Stimulated activated CD4-positive, alpha-beta T cell treated with anti-CD3 and anti-CD28 coated beads, Interleukin-4, amount 100 ng/mL, for 1 hour (primary cell): ENCODE data around the gene CIC.
A peak's percentile ranks its signal among the peaks of the same experiment; 100 is the strongest.

Experiments
- DNase-seq: peaks from one replicate; pipeline ENCODE4 v3.0.0-alpha.2; 2020

Gene CIC

DNA sequence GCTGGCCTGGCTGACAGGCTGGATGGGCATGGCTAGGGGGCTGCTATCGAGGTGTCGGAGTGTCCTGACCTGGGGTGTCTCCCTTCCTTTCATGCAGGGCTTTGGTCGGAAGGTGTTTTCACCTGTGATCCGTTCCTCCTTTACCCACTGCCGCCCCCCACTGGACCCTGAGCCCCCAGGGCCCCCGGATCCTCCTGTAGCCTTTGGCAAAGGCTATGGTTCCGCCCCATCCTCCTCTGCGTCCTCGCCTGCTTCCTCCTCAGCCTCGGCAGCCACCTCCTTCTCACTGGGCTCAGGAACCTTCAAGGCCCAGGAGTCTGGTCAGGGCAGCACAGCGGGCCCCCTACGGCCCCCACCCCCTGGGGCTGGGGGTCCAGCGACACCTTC lies 21.1 kb downstream of the CIC start:
- no peak for DNase-seq

DNA sequence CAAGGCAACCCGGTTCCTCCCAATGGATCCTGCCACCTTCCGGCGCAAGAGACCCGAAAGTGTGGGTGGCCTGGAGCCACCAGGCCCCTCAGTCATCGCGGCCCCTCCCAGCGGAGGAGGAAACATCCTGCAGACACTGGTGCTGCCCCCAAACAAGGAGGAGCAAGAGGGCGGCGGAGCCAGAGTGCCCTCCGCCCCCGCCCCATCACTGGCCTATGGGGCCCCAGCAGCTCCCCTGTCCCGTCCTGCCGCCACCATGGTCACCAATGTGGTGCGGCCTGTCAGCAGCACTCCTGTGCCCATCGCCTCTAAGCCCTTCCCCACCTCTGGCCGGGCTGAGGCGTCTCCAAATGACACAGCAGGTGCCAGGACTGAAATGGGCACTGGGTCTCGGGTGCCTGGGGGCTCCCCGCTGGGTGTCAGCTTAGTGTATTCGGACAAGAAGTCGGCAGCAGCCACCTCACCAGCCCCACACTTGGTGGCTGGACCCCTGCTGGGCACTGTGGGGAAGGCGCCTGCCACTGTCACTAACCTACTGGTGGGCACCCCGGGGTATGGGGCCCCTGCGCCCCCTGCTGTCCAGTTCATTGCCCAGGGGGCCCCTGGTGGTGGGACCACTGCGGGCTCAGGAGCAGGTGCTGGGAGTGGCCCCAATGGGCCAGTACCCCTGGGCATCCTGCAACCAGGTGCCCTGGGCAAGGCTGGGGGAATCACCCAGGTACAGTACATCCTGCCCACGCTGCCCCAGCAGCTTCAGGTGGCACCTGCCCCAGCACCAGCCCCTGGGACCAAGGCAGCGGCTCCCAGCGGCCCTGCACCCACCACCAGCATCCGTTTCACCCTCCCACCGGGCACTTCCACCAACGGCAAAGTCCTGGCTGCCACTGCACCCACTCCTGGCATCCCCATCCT lies 21.7 kb downstream of the CIC start:
- peak; percentile 69 for DNase-seq

DNA sequence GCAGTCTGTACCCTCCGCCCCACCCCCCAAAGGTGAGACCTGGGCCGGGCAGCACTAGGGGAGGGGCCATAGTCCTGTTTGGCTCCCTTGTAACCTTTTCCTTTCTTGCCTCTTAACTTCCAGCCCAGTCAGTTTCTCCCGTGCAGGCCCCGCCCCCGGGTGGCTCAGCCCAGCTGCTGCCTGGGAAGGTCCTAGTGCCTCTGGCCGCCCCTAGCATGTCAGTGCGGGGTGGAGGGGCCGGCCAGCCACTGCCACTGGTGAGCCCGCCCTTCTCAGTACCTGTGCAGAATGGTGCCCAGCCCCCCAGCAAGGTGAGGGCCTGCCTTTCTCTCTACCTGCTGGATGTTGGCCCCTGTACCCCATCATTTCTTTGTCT lies 22.4 kb downstream of the CIC start:
- DNase-seq, result no peak

DNA sequence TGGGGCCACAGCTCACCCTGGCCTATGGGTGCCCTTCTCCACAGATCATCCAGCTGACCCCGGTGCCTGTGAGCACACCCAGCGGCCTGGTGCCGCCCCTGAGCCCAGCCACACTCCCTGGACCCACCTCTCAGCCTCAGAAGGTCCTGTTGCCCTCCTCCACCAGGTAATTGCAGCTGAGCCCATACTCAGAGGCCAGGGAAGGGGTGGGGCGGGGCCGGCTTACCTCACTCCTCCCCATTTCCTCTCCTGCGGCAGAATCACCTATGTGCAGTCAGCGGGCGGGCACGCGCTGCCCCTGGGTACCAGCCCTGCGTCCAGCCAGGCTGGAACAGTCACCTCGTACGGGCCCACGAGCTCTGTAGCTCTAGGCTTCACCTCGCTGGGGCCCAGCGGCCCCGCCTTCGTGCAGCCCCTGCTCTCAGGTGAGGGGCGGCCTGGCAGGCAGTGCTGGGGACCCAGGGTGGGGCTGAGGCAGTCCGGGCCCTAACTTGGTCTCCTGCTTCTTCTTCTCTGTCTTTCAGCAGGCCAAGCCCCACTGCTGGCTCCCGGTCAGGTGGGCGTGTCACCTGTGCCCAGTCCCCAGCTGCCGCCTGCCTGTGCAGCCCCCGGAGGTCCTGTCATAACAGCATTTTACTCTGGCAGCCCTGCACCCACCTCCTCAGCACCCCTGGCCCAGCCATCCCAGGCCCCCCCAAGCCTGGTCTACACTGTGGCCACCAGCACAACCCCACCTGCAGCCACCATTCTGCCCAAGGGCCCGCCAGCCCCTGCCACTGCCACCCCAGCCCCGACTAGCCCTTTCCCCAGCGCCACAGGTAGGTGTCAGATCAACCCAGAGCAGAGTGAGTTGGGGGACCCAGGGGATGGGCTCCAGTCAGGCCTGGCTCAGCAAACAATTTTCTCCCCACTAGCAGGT lies 23.2 kb downstream of the CIC start:
- DNase-seq, result no peak

DNA sequence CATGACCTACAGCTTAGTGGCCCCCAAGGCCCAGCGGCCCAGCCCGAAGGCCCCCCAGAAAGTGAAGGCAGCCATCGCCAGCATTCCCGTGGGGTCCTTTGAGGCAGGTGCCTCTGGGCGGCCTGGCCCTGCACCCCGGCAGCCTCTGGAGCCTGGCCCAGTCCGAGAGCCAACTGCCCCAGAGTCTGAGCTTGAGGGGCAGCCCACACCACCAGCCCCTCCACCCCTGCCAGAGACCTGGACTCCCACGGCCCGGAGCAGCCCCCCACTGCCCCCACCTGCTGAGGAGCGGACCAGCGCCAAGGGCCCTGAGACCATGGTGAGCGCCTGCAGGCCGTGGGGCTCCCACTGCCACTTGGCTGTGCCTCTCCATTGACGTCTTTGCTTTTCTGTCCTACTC lies 23.9 kb downstream of the CIC start:
- DNase-seq, result no peak

DNA sequence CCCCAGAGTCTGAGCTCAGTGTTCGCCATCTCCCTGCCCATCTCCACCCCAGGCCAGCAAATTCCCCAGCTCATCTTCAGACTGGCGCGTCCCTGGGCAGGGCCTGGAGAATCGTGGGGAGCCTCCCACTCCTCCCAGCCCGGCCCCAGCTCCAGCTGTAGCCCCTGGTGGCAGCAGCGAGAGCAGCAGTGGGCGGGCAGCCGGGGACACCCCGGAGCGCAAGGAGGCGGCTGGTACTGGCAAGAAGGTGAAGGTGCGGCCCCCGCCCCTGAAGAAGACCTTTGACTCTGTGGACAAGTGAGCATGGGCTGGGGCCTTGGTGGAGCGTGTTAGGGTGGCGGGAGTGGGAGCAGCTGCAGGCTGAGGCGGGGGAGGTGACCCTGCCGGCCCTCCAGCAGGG lies 24.5 kb downstream of the CIC start:
- no peak for DNase-seq

DNA sequence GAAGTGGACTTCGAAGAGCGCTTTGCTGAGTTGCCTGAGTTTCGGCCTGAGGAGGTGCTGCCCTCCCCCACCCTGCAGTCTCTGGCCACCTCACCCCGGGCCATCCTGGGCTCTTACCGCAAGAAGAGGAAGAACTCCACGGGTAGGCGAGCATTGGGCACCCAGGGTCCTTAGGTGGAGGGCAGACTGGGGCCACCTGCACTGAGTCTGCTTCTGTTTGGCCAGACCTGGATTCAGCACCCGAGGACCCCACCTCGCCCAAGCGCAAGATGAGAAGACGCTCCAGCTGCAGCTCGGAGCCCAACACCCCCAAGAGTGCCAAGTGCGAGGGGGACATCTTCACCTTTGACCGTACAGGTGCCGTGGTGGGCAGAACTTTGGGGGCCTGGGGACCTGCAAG lies 24.9 kb downstream of the CIC start:
- DNase-seq, result no peak

DNA sequence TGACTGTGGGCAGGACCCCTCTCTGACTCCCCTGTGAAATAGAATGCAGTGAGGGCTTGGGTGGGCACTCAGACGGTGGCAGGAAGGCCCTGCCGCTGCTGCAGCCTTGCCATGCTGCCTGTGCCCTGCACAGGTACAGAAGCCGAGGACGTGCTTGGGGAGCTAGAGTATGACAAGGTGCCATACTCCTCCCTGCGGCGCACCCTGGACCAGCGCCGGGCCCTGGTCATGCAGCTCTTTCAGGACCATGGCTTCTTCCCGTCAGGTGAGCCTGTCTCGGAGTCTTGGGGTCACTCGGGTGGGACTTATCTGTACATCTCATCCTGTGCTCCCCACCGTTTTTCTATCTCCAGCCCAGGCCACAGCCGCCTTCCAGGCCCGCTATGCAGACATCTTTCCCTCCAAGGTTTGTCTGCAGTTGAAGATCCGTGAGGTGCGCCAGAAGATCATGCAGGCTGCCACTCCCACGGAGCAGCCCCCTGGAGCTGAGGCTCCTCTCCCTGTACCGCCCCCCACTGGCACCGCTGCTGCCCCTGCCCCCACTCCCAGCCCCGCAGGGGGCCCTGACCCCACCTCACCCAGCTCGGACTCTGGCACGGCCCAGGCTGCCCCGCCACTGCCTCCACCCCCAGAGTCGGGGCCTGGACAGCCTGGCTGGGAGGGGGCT lies 25.6 kb downstream of the CIC start:
- DNase-seq, result no peak

DNA sequence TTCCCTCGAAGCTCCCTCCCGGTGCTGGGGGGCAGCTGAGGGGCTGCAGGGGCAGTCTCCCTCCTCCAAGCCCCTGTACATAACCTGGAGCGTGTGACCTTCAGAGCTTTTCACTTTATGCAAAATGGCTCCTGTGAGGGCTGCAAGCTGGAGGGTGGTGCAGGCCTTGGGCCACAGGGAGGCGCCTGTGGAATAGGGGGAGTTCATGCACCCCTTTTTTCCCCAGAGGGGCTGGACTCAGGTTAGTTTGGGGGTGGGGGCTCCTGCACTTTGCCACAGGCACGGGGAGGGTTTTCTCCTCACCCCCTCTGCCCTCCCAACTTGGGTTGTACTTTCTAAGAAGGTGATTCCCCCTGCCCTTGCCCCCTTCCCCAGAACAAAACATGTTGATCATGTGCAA lies 26.3 kb downstream of the CIC start:
- no peak for DNase-seq

DNA sequence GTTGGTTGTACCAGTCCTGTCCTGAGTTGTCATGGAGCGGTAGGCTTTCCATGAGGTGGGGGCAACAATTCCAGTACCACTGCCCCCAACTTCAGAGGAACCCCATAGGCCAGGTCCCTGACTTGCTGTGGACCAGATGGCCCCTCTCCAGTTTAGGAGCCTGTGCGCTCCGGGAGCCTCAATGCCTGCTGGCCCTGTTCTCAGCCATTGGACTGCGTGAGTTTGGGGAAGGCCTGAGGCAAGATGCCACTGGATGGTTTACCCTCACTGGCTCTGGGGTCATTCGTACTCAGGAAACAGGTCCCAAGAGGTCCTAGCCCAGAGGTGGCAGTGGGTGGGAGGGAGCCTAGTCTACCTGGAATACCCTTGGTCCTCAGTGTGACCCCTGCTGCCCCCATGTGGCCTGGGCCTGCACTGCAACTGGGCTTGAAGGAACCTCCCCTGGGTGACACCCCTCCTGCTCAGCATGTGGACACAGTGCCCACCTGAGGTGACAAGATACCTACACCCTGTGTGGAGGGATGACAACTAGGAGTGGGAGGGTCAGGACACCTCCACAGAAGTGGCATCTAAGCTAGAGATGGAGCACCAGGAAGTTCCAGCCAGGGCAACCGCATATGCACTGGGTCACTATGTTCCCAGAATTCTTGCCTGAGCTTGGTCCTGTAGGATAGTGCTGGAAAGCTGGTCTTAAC lies 26.9 kb downstream of the CIC start:
- peak; percentile 91 for DNase-seq

DNA sequence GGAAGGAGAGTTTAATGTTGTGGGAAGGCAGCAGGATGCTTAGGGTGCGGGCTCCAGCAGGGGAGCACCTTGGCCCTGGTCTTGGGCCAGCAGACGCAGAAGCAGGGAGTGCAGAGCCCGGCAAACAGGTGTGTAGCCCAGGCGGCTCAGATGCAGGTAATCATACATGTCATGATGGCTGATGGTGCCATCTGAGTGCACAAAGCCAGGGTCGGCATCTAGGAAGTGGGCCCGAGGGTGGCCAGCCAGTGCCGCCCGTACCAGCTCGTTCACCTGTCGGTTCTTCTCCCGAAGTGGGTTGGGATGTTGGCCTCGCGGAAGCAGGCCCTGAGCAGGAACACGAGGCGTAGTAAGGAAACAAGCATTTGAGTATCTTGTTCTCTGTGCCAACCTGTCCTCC lies 28.0 kb downstream of the CIC start:
- no peak for DNase-seq

DNA sequence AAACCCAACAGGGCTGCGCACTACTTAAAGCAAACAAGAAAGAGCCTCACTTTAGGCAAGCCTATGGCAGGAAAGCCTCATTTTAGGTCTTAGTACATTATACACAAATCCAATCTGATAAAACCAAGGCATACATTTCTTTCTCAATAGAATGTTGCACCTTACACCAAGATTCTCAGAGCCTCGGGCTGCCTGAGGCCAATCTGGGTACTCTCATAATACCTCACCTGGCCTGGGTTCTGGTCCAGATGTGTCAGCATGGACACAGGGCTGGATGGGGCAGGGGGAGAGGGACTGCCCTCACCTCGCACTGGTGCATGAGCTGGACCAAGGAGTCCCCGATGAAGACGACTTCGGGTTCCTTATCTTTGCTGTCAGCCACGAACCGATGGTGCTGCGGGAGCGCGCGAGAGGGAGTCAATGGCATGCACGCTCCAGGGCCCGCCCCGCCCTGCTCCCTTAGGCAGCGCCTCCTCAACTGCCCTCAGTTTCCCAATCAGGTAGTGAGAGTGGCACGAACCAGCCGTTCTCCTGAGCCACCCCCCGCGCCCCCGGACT lies 32.7 kb downstream of the CIC start, which contains the start of gene PRR19:
Gene PRR19 (plus strand): TSS at position 487 of the 558 bp plus-strand sequence. CDS start 7,453 bp downstream, outside the sequence.
- peak; percentile 29 for DNase-seq

DNA sequence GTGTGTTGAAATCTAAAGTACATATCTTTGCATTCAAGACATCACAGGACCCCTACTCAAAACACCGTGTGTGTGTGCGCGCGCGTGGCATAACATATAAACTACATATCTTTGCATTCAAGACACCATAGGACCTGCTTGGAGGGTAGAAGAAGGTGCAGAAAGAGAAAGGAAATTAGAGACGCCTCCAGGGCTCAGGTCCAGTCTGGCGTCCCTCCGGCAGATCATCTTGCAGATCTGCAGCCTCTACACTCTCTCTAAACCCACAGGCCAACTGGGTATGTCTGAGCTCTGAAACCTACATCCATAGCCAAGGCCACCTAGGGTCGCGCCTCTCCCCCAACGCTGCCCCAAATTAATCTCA lies 34.0 kb downstream of the CIC start:
- DNase-seq, result no peak

DNA sequence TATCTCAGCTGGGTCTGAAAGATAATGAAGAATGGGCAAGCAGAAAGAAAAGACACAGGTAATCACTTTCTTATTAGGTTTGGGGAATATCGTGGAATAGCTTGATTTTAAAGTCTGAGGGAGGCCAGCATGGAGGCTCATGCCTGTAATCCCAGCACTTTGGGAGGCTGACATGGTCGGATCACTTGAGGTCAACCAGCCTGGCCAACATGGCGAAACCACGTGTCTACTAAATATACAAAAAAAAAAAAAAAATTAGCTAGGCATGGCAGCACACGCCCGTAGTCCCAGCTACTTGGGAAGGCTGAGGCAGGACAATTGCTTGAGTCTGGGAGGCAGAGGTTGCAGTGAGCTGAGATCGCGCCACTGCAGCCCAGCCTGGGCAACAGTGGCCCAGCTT lies 34.8 kb downstream of the CIC start:
- no peak for DNase-seq

DNA sequence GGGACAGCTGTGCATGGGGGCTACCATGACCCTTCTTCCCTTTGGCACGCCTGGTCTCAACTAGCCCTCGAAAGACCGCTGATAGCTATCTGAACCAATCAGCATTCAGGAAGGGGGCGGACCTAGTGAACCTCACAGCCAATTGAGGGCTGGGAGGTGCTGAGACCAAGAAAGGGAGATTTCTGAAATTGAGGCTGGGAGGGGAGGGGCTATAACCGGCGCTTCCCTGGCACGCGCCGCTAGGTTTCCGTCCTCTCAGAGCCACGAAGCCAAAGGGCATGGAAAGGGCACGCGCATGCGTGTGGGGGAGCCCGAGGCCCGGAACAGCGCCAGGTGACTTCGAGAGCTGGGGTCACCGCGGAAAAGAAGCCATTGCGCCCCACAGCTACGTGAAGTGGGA lies 37.6 kb downstream of the CIC start:
- no peak for DNase-seq

DNA sequence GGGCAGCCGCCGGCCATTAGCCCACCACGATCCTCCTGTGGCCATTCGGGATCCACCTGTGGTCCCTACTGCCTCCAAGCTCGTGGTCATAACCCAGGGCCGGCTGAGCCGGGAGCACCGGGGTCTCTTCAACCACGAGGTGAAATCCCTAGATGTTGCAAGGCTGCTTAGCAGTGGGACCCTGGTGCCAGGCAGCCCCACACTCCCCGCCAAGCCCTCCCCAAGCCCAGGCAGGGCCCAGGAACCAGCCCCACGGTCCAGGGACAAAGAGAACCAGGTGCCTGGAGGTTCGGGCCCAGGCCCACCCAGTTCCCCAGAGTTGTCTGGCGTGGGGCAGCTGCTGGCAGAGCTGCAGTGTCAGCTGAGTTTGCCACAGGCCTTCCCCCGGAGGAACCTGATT lies 40.6 kb downstream of the CIC start:
- no peak for DNase-seq

DNA sequence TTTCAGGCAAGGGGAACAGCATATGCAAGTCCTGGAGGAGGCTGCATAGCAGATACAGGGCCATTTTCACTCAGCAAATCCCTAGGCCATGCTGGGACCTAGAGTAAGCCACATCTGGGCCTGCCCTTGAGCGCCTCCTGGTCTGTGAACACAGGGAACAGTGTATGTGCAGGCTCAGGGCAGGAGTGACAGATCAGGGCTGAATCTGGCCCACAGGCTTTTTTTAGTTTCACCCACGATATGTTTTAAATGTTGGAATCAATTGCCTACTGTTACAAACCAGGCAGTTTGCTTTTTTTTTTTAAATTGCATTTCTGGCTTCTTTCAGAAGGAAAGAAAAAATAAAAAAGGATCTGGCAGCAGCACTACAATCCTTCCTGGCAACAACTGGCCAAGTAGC lies 42.6 kb downstream of the CIC start:
- DNase-seq, result no peak

DNA sequence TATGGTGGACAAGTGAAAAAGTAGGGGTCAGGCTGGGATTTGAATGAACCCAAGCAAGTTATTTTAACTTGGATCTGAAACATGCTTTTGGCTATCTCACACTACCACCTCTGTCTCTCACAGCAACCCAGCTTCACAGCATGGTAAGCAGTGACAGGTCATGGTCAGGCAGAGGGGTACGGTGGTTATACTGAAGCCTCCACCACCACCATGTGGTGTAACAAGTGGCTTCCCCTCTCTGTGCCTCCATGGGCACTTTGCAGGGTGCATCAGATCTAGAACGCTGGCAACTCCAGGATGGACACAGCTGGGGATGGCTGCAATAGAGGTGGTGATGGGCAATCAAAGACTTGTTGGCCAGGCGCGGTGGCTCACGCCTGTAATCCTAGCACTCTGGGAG lies 43.3 kb downstream of the CIC start:
- DNase-seq, result no peak

DNA sequence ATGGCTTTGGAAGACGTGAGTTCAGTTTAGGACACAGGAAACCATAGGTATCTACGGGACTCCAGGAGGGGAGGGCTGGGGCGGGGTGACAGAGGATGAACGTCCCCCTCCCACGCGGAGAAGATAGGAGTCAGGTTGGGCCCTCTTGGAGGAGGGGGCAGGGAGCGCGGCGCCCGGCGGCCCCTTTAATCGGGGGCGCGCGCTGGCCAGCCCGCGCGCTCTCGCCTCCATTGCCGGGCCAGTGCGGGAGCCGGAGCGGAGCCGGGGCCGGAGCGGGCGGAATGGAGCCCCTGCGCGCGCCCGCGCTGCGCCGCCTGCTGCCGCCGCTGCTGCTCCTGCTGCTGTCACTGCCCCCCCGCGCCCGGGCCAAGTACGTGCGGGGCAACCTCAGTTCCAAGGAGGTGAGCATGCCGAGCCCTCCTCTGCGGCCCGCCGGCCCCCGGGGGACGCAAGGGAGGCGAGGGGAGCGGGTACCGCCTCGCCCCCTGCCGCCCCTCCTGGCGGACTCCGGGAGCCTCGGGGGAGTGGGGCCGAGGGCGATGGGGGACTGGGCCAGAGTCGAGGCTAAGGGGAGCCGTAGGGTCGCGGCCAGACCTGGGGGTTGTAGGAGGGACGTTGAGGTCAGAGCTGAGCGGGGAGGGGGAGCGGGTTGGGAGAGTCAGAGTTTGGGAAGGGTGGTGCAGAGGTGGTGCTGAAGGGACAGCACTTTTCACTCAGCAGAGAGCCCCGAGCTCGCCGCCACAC lies 44.2 kb downstream of the CIC start, which contains the start of gene TMEM145:
Gene TMEM145 (plus strand): TSS at position 214 of the 744 bp plus-strand sequence. CDS start 68 bp downstream, at position 282.
- peak; percentile 51 for DNase-seq

DNA sequence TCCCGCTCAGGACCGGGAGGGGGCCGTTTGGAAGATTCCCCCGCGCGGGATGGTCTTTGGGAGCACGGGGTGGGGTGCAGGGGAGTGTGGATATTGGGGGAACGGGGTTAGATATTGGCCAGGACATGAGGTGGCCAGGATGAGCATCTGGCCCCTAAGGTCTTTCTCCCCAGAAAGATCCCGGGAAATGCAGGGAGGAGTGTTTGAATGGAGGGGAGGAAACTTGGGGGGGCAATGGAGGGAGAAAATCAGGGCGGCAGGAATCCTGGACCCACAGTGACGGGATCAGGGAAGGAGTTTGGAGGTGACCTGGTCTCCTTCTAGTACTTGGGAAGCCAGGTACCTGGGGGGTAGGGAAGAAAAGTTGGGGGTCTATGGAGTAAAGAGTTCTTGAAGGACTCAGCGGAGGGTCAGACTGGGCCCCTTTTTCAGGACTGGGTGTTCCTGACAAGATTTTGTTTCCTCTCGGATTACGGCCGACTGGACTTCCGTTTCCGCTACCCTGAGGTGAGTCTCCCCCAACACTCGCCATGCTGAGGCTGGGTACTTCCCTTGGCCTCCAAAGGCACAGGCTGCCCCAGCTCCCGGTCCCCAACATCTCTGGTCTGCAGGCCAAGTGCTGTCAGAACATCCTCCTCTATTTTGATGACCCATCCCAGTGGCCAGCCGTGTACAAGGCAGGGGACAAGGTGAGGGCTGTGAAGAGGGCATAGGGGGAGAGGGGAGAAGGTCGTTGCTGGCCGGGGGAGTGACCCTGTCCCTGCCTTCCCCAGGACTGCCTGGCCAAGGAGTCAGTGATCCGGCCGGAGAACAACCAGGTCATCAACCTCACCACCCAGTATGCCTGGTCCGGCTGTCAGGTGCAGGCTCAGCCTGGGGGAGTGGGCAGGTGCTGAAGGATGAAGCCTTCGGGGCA lies 45.0 kb downstream of the CIC start:
- DNase-seq, result no peak
